NCI-H1694 (cell line): Measurements from ENCODE around the gene ATF2.

Experiments used
- DNase-seq: peaks from one replicate; lab custom pipeline; 2025; lab: John Stamatoyannopoulos, UW

The ATF2 gene

DNA sequence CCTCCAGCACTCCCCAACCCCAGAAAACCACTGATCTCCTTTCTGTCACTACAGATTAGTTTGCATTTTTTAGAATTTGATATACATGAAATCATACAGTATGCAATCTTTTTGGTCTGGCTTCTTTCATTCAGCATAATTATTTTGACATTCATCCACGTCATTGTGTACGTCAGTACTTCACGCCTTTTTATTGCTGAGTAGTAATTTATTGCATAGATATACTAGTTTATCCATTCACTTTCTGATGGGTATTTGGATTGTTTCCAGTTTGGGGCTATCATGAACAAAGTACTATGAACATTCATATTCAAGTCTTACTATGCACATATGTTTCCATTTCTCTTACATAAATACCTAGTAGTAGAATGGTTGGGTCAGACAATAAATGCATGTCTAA is 142.8 kb downstream of the ATF2 start:
- no peak for DNase-seq

GRCh38 chr2:175022923-175023322 is 145.1 kb downstream of the ATF2 start:
- DNase-seq, result no peak
